Measurements from ENCODE around the gene DNAJC30.
"Not testable (repeated sequence)": the region's sequence is repeated elsewhere in the genome, so short reads cannot be mapped to it uniquely, and the experiment has no call there.

Gene DNAJC30

DNA sequence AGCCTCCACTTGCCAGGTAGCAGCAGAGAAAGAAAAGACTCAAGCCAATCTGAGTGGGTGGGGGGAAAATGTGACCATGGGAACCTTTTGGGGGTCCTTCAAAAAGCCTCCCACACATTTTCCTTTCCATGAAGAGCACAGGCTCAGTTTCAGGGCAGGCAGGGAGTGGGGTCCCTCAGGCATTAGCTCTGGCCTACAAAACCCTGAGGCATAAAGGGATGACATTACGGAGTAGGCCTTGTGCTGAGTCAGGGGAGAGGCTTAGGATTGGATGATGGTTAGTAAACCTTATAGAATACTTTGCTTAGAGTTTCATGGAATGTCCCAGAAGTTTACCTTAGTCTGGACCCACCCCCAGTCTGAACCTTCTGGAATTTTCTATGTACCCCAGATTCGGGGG is 3.5 kb downstream of the DNAJC30 start:
- Histone ChIP-seq H3K27me3 (ENCODE audit: insufficient read depth, low read length) (no peaks in the 10 kb centered on the region), H3K27ac (ENCODE audit: low read depth, low read length) (no peak overlapping the region), H3K9ac (ENCODE audit: low read depth, low read length) (no peak overlapping the region), H3K4me3 (ENCODE audit: low read length) (no peak overlapping the region), H3K36me3 (ENCODE audit: insufficient read depth, low read length) (peaks cover 12% of the 10 kb centered on the region), H3K4me1 (ENCODE audit: insufficient read depth, low read length) (peaks cover 6% of the 10 kb centered on the region; the same call in 1 of the 2 replicates), H3K9me3 (ENCODE audit: insufficient read depth, low read depth, low read length) (no peaks in the 10 kb centered on the region)
- 93% methylated on average over 2 of the region's 2 CpGs for WGBS

DNA sequence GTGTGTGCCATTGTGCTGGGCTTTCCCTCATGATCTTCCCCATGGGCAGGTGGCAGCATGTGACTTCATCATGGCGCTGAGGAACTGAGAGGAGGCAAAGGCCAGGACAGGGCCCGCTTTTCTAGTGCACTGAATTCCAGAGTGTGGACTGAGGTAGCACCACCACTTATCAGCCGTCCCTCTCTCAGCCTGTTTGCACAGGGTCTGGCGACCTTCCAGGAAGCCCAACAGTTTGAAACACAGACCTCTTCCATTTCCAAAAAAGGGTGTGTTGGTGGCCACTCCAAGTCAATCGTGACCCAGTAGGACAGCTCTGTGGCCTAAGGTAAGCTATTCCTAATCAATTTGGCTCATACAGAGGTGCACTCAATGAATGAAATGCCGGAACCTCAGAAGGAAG is 4.4 kb downstream of the DNAJC30 start:
- Histone ChIP-seq H3K27ac (ENCODE audit: low read depth, low read length) (no peak overlapping the region), H3K36me3 (ENCODE audit: insufficient read depth, low read length) (peaks cover 12% of the 10 kb centered on the region), H3K27me3 (ENCODE audit: insufficient read depth, low read length) (no peaks in the 10 kb centered on the region), H3K9me3 (ENCODE audit: insufficient read depth, low read depth, low read length) (no peaks in the 10 kb centered on the region), H3K4me3 (ENCODE audit: low read length) (no peak overlapping the region), H3K9ac (ENCODE audit: low read depth, low read length) (no peak overlapping the region), H3K4me1 (ENCODE audit: insufficient read depth, low read length) (peaks cover 6% of the 10 kb centered on the region; the same call in 1 of the 2 replicates)
- WGBS = 93% methylated on average over 6 of the region's 6 CpGs

DNA sequence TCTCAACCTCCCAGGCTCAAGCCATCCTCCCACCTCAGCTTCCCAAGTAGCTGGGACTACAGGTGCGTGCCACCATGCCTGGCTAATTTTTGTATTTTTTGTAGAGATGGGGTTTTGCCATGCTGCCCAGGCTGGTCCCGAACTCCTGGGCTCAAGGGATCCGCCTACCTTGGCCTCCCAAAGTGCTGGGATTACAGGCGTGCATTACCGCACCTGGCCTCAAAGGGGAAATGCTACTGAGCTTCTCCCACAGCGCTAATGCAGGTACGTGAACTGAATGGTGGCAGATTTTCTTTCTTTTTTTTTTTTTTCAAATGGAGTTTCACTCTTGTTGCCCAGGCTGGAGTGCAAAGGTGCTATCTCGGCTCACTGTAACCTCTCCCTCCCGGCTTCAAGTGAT is 7.2 kb downstream of the DNAJC30 start:
- WGBS = 81% methylated on average over 9 of the region's 9 CpGs
- not testable (repeated sequence) for H3K27ac ChIP-seq (ENCODE audit: low read depth, low read length)
- peaks cover 12% of the 10 kb centered on the region for H3K36me3 ChIP-seq (ENCODE audit: insufficient read depth, low read length)

DNA sequence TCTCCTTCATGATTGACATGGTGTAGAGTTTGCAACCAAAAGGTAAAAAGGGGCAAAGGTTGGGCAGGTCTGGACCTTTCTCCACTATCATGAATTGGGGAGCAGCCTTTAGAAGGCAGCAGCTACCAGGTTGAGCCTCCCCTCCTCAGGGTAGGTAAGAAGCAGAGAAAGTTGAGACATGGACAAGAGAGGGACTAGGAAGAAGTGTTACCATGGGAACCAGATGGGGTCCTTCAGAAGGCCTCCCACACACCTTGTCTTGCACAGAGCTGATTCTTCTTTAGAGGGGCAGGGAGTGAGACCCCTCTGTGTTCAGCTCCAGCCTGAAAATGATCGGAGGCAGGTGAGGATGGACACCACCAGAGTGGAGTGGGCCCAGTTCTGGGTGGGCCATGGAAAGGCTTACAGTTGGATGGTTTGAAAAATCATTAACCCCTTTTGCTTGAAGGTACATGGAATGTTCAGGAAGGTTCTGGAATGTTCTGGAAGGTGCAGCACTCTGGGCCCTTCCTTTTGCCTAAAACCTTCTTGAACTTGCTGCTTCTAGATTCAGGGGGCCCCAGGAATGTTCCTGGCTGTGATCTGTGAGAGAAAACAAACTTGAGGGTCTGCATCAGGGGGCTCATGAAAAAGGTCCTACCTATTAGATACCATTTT is 8.7 kb downstream of the DNAJC30 start:
- Histone ChIP-seq H3K4me1 (ENCODE audit: insufficient read depth, low read length) (no peaks in the 10 kb centered on the region; the same call in 1 of the 2 replicates), H3K27me3 (ENCODE audit: insufficient read depth, low read length) (no peaks in the 10 kb centered on the region), H3K27ac (ENCODE audit: low read depth, low read length) (no peak overlapping the region), H3K4me3 (ENCODE audit: low read length) (no peak overlapping the region), H3K9me3 (ENCODE audit: insufficient read depth, low read depth, low read length) (no peaks in the 10 kb centered on the region), H3K9ac (ENCODE audit: low read depth, low read length) (no peak overlapping the region), H3K36me3 (ENCODE audit: insufficient read depth, low read length) (peaks cover 12% of the 10 kb centered on the region)
- WGBS = 84% methylated on average over 1 of the region's 1 CpG

More for the DNA sequence above, 7.2 kb downstream of the DNAJC30 start:
- H3K9ac ChIP-seq (ENCODE audit: low read depth, low read length); H3K4me1 ChIP-seq (ENCODE audit: insufficient read depth, low read length); H3K9me3 ChIP-seq (ENCODE audit: insufficient read depth, low read depth, low read length); H3K27me3 ChIP-seq (ENCODE audit: insufficient read depth, low read length); H3K4me3 ChIP-seq (ENCODE audit: low read length): not testable (repeated sequence)

DNA sequence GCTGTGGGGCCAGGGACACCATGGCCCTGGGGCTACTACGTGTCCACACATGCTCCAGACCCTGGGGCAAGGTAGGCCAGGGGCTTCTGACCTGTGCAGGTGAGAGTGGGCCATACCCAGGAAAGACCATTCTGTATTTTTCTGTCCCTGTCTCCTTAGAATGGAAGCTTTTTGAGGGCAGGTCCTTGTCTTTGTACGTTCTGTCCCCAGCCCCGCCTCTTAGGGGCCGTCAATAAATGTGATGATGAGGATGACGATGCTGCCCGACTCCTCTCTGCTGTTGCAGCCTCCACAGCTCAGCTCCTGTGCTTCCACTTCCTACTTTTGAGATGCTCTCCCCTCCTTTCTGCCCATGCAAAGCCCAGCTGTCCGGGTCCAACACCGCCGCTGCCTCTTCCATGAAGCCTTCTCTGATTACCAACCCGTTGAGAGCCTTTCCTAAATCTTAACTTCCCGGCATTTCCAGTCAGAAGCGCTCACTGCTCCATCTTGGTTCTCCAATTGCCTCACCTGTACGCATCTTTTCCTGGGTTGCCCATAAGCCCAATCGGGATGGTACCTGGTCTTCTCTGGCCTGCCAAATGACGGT is 11.3 kb downstream of the DNAJC30 start:
- Histone ChIP-seq H3K36me3 (ENCODE audit: insufficient read depth, low read length) (no peaks in the 10 kb centered on the region), H3K9me3 (ENCODE audit: insufficient read depth, low read depth, low read length) (no peaks in the 10 kb centered on the region), H3K9ac (ENCODE audit: low read depth, low read length) (no peak overlapping the region), H3K4me1 (ENCODE audit: insufficient read depth, low read length) (peaks cover 8% of the 10 kb centered on the region; the same call in 1 of the 2 replicates), H3K4me3 (ENCODE audit: low read length) (no peak overlapping the region), H3K27ac (ENCODE audit: low read depth, low read length) (no peak overlapping the region), H3K27me3 (ENCODE audit: insufficient read depth, low read length) (peaks cover 7% of the 10 kb centered on the region; the same call in 1 of the 2 replicates)
- 91% methylated on average over 15 of the region's 15 CpGs for WGBS

DNA sequence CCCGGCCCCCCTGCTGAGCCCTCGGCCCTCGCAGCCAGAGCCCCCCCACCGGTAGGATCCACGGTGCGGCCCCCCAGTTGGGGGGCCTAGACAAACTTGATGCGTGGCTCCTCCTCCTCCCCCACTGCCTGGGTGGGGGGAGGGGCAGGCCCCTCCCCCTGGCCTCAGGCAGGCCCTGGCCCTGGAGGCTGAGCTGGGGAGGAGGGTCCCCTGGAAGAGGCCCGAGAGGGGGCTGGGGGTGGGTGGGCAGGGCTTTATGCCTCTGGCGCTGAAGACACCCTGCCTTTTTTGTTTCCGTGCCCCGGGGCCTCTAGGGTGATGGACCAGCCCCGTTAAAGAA is 12.0 kb downstream of the DNAJC30 start:
- 44% methylated on average over 8 of the region's 12 CpGs for WGBS
- H3K4me1 ChIP-seq (ENCODE audit: insufficient read depth, low read length) = peaks cover 8% of the 10 kb centered on the region; the same call in 1 of the 2 replicates

DNA sequence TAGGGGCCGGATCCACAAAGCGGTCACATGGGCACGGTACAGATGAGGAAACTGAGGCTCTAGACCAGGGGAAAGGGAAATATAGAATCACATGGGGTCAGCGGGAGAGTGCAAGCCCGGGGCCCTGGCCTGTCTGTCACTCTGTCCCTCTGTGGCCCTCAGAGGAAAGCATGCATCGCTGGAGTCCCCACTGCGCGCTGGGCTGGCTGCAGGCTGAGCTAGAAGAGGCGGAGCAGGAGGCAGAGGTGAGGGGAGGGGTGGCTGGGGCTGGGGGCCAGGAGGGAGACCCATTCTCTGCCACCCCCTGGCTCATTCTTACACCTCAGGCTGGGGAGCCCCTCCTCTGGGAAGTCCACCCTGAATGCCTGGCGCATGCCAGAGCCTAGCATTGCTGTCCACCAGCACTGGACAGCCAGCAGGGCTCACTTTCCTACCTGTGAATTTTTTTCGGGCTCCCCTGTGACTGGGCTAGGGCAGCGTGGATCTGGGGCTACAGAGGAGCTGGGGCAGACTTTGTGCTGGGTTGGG is 13.3 kb downstream of the DNAJC30 start:
- WGBS = 73% methylated on average over 12 of the region's 12 CpGs
- H3K36me3 ChIP-seq (ENCODE audit: insufficient read depth, low read length) = no peaks in the 10 kb centered on the region
- H3K9me3 ChIP-seq (ENCODE audit: insufficient read depth, low read depth, low read length) = no peaks in the 10 kb centered on the region
- H3K4me1 ChIP-seq (ENCODE audit: insufficient read depth, low read length) = peaks cover 8% of the 10 kb centered on the region; the same call in 1 of the 2 replicates
- peaks cover 7% of the 10 kb centered on the region; the same call in 1 of the 2 replicates for H3K27me3 ChIP-seq (ENCODE audit: insufficient read depth, low read length)
- no peak overlapping the region for H3K4me3 ChIP-seq (ENCODE audit: low read length)
- no peak overlapping the region for H3K27ac ChIP-seq (ENCODE audit: low read depth, low read length)
- H3K9ac ChIP-seq (ENCODE audit: low read depth, low read length) = no peak overlapping the region

More for the DNA sequence above, 12.0 kb downstream of the DNAJC30 start:
- no peak overlapping the region for H3K27ac ChIP-seq (ENCODE audit: low read depth, low read length)
- no peaks in the 10 kb centered on the region for H3K36me3 ChIP-seq (ENCODE audit: insufficient read depth, low read length)
- no peak overlapping the region for H3K9ac ChIP-seq (ENCODE audit: low read depth, low read length)
- peaks cover 7% of the 10 kb centered on the region; the same call in 1 of the 2 replicates for H3K27me3 ChIP-seq (ENCODE audit: insufficient read depth, low read length)
- H3K9me3 ChIP-seq (ENCODE audit: insufficient read depth, low read depth, low read length) = no peaks in the 10 kb centered on the region
- H3K4me3 ChIP-seq (ENCODE audit: low read length) = no peak overlapping the region

DNA sequence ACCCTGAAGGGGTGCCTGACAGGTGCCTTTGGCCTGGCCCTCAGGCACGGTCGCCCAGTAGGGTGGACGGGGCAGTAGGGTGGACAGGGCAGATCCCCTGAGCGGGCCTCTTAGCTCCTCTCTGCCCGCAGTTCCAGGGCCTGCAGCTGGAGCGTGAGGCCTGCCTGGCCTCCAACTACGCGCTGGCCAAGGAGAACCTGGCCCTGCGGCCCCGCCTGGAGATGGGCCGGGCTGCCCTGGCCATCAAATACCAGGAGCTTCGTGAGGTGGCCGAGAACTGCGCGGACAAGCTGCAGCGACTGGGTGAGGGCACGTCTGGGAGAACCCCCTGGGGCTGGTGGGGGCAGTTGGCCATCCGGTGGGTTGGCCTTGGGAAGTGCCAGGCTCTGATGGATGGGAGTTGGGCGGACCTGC is 14.0 kb downstream of the DNAJC30 start:
- Histone ChIP-seq H3K9ac (ENCODE audit: low read depth, low read length) (no peak overlapping the region), H3K36me3 (ENCODE audit: insufficient read depth, low read length) (no peaks in the 10 kb centered on the region), H3K27ac (ENCODE audit: low read depth, low read length) (no peak overlapping the region), H3K27me3 (ENCODE audit: insufficient read depth, low read length) (peaks cover 7% of the 10 kb centered on the region; the same call in 1 of the 2 replicates), H3K9me3 (ENCODE audit: insufficient read depth, low read depth, low read length) (no peaks in the 10 kb centered on the region), H3K4me1 (ENCODE audit: insufficient read depth, low read length) (peaks cover 8% of the 10 kb centered on the region; the same call in 1 of the 2 replicates), H3K4me3 (ENCODE audit: low read length) (no peak overlapping the region)
- WGBS = 76% methylated on average over 19 of the region's 19 CpGs

DNA sequence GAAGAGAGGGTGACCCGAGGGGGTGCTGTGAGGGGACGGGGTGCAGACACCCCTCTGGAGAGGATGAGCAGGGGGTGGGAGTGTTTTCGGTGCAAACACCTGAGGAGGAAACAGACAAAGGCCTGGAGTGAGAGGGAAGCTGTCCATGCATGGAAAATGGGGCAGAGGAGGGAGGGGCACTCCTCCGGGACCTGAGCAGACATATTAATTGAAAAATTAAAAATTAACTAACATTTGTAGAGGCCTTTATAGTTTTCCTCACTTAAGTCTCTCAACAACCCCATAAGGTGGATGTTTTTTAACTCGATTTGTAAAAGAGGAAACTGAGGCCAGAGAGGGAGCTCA is 14.4 kb downstream of the DNAJC30 start:
- peak overlapping the region; percentile 57 for H3K4me3 ChIP-seq (ENCODE audit: low read length)
- H3K27me3 ChIP-seq (ENCODE audit: insufficient read depth, low read length) = peaks cover 7% of the 10 kb centered on the region; the same call in 1 of the 2 replicates
- 64% methylated on average over 4 of the region's 5 CpGs for WGBS

DNA sequence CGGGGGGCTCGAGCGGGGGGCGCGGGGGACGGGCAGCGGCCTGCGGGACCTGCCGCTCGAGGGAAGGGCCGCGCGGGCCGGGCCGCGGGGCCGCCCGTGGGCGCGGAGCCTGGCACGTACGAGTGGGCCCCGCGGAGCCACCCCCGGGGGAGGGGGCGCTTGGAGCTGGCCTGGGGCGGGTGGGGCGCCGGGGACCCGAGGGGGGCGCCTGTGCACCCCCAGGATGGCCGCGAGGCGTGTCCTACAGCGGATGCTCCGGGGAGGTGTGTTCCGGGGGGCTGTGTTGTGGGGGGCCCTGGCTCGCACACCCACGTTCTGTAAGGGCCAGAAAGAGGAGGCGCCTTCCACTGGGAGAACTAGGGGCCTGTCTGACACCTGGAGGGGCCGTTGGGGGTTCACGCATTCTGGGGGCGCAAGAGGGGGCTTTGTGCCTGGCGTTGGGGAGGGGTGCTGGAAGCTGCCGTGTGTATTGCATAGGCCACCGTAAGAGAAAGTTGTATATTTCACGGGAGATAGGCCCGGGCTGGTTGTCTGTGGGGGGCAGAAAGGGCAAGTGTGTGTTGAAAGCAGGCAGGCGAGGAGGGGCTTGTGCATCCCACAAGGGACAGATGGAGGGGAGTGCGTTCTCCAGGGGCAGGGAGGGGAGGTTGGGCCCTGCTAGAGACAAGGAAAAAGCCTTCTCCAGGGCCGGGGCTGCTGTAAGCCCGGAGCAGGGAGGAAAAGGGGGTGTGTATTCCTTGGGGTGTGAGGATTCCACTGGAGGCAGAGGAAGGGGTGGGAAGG is 15.0 kb downstream of the DNAJC30 start:
- H3K9me3 ChIP-seq (ENCODE audit: insufficient read depth, low read depth, low read length) = no peaks in the 10 kb centered on the region
- 0 out of 2 replicates have a peak overlapping the region, but pooled peaks have one; percentile 44 for H3K9ac ChIP-seq (ENCODE audit: low read depth, low read length)
- no peaks in the 10 kb centered on the region for H3K36me3 ChIP-seq (ENCODE audit: insufficient read depth, low read length)
- H3K4me1 ChIP-seq (ENCODE audit: insufficient read depth, low read length) = peaks cover 8% of the 10 kb centered on the region; the same call in 1 of the 2 replicates
- H3K4me3 ChIP-seq (ENCODE audit: low read length) = peak overlapping the region; percentile 57
- 10% methylated on average over 52 of the region's 52 CpGs for WGBS
- H3K27me3 ChIP-seq (ENCODE audit: insufficient read depth, low read length) = peaks cover 7% of the 10 kb centered on the region; the same call in 1 of the 2 replicates
- no peak overlapping the region for H3K27ac ChIP-seq (ENCODE audit: low read depth, low read length)

More for the DNA sequence above, 14.4 kb downstream of the DNAJC30 start:
- H3K9ac ChIP-seq (ENCODE audit: low read depth, low read length) = no peak overlapping the region
- no peaks in the 10 kb centered on the region for H3K36me3 ChIP-seq (ENCODE audit: insufficient read depth, low read length)
- no peaks in the 10 kb centered on the region for H3K9me3 ChIP-seq (ENCODE audit: insufficient read depth, low read depth, low read length)
- peaks cover 8% of the 10 kb centered on the region; the same call in 1 of the 2 replicates for H3K4me1 ChIP-seq (ENCODE audit: insufficient read depth, low read length)
- H3K27ac ChIP-seq (ENCODE audit: low read depth, low read length) = no peak overlapping the region

All from HUES64 (cell line).